Neuronal stem cell (in vitro differentiated cells): ENCODE measurements around the gene SMAD1.

Source experiments
- DNase-seq: peaks from one replicate; pipeline ENCODE4 v3.0.0-alpha.2; 2013; ENCODE audit warnings: low spot score
- H2AFZ ChIP-seq: one replicate; pipeline ENCODE4 v1.6.1; 2013; ENCODE audit warnings: mild to moderate bottlenecking, low read length, inconsistent platforms
- H2AK5ac ChIP-seq: 2 replicates; pipeline ENCODE4 v1.6.1; 2013; ENCODE audit warnings: low read depth, mild to moderate bottlenecking, inconsistent platforms, low read length, moderate library complexity, mixed read lengths
- H2BK120ac ChIP-seq: 2 replicates; pipeline ENCODE4 v1.6.1; 2013; ENCODE audit warnings: low read depth, mild to moderate bottlenecking, inconsistent platforms, low read length, moderate library complexity, mixed read lengths
- H2BK12ac ChIP-seq: one replicate; pipeline ENCODE4 v1.6.1; 2013; ENCODE audit warnings: low read length, inconsistent platforms
- H2BK15ac ChIP-seq: 2 replicates; pipeline ENCODE4 v1.6.1; 2013; ENCODE audit warnings: mild to moderate bottlenecking, low read length, inconsistent platforms, mixed read lengths
- H2BK5ac ChIP-seq: one replicate; pipeline ENCODE4 v1.6.1; 2013; ENCODE audit warnings: inconsistent platforms, mild to moderate bottlenecking, low read length, moderate library complexity
- H3K14ac ChIP-seq: one replicate; pipeline ENCODE4 v1.6.1; 2013; ENCODE audit warnings: low read length, inconsistent platforms
- H3K18ac ChIP-seq: 2 replicates; pipeline ENCODE4 v1.6.1; 2013; ENCODE audit warnings: low read length, inconsistent platforms
- H3K23ac ChIP-seq: 2 replicates; pipeline ENCODE4 v1.6.1; 2013; ENCODE audit warnings: low read depth, mild to moderate bottlenecking, mixed read lengths, low read length, inconsistent platforms; ENCODE audit not compliant: poor library complexity
- H3K27ac ChIP-seq: replicated peaks from 3 replicates; pipeline ENCODE4 v1.5.1; 2013; ENCODE audit warnings: low read length, inconsistent platforms
- H3K27me3 ChIP-seq, 3 experiments: 2 replicates each; pipeline ENCODE4 v1.6.1; 2013; ENCODE audit warnings: low read length in 3 of 3, mild to moderate bottlenecking in 2 of 3, inconsistent platforms in 1 of 3, low read depth in 1 of 3, mixed read lengths in 1 of 3, moderate library complexity in 1 of 3; ENCODE audit not compliant: control insufficient read depth in 3 of 3, insufficient read depth in 3 of 3
- H3K36me3 ChIP-seq, 2 donors: replicated peaks in 1 of 2; 2 replicates each; pipeline ENCODE4 v1.6.1; 2013; ENCODE audit warnings: low read length in 2 of 2; ENCODE audit not compliant: control insufficient read depth in 2 of 2, insufficient read depth in 2 of 2
- H3K4ac ChIP-seq: 2 replicates; pipeline ENCODE4 v1.6.1; 2013; ENCODE audit warnings: inconsistent platforms, mild to moderate bottlenecking, low read length, moderate library complexity
- H3K4me1 ChIP-seq, 2 donors: 1 replicate in 1 of 2; 2 replicates in 1 of 2; pipeline ENCODE4 v1.6.1; 2013; ENCODE audit warnings: low read length in 2 of 2, low read depth in 1 of 2; ENCODE audit not compliant: control insufficient read depth in 2 of 2, insufficient read depth in 1 of 2
- H3K4me2 ChIP-seq: one replicate; pipeline ENCODE4 v1.6.1; 2013; ENCODE audit warnings: mild to moderate bottlenecking, low read length, inconsistent platforms; ENCODE audit not compliant: insufficient read depth, poor library complexity, severe bottlenecking
- H3K4me3 ChIP-seq, 2 donors: 2 replicates each; pipeline ENCODE4 v1.5.1; 2013; ENCODE audit warnings: low read length in 2 of 2, mild to moderate bottlenecking in 2 of 2, inconsistent platforms in 1 of 2, moderate library complexity in 1 of 2
- H3K79me1 ChIP-seq: one replicate; pipeline ENCODE4 v1.6.1; 2013; ENCODE audit warnings: low read depth, mild to moderate bottlenecking, inconsistent platforms, low read length, moderate library complexity
- H3K9ac ChIP-seq: one replicate; pipeline ENCODE4 v1.6.1; 2013; ENCODE audit warnings: mild to moderate bottlenecking, low read depth, low read length, inconsistent platforms; ENCODE audit not compliant: poor library complexity
- H3K9me3 ChIP-seq, 2 donors: replicated peaks in 1 of 2; 2 replicates each; pipeline versions ENCODE3 to v1.6.1; 2013; ENCODE audit warnings: low read length in 2 of 2, mild to moderate bottlenecking in 2 of 2, inconsistent platforms in 1 of 2, low read depth in 1 of 2, mixed read lengths in 1 of 2, moderate library complexity in 1 of 2; ENCODE audit not compliant: control insufficient read depth in 2 of 2, insufficient read depth in 1 of 2
- H4K8ac ChIP-seq: one replicate; pipeline ENCODE4 v1.6.1; 2013; ENCODE audit warnings: low read depth, mild to moderate bottlenecking, inconsistent platforms, low read length, moderate library complexity
- H4K91ac ChIP-seq: one replicate; pipeline ENCODE4 v1.6.1; 2013; ENCODE audit warnings: low read length, low read depth, mild to moderate bottlenecking, inconsistent platforms; ENCODE audit not compliant: poor library complexity
- WGBS, 2 donors: extraction: QIAGEN DNeasy Blood & Tissue Kit; methylation state at CpG; one replicate each; pipeline ENCODE4 v1.1.7; 2013; ENCODE audit warnings: missing lambda C conversion rate in 2 of 2, mixed read lengths in 1 of 2; ENCODE audit not compliant: insufficient read length in 2 of 2, insufficient replicate concordance in 1 of 2; ENCODE audit errors: extremely low coverage in 2 of 2; 5-methylcytosine and 5-hydroxymethylcytosine counted together

SMAD1 gene

GRCh38 chr4:145565328-145565727, 83.7 kb downstream of the SMAD1 start:
- Histone ChIP-seq H3K14ac (no peak overlapping the region), H3K27me3 (no peaks in the 10 kb centered on the region), H3K4me3 (no peak overlapping the region), H2BK15ac (no peak overlapping the region), H4K91ac (no peak overlapping the region), H3K4ac (no peak overlapping the region), H3K36me3 (peaks cover 0 to 11% of the 10 kb centered on the region in 2 donors), H3K9me3 (peaks cover 3 to 19% of the 10 kb centered on the region in 2 donors), H3K23ac (no peak overlapping the region), H3K18ac (no peak overlapping the region), H3K4me2 (no peak overlapping the region), H2BK12ac (no peak overlapping the region), H2AFZ (no peak overlapping the region), H3K4me1 (no peaks in the 10 kb centered on the region), H2BK120ac (no peak overlapping the region), H3K79me1 (no peaks in the 10 kb centered on the region), H3K9ac (no peak overlapping the region), H2BK5ac (no peak overlapping the region), H4K8ac (no peak overlapping the region), H2AK5ac (no peak overlapping the region), H3K27ac (no peak overlapping the region)
- DNase-seq, result no peak
- WGBS, 2 donors, result no CpG with 5 or more reads among the region's 1 CpG

- H2AK5ac ChIP-seq, result peak overlapping the region; percentile 4
- no CpG with 5 or more reads among the region's 5 CpGs for WGBS, 2 donors
- peaks cover 0 to 6% of the 10 kb centered on the region in 2 donors for H3K36me3 ChIP-seq
- no peak overlapping the region for H3K18ac ChIP-seq
- peak overlapping the region; percentile 95 for H3K14ac ChIP-seq
- H2AFZ ChIP-seq, result no peak overlapping the region
- H3K4me3 ChIP-seq, result no peak overlapping the region
- no peak overlapping the region for H3K27ac ChIP-seq
- no peaks in the 10 kb centered on the region for H3K27me3 ChIP-seq
- no peak overlapping the region for H2BK5ac ChIP-seq
- H3K23ac ChIP-seq, result peak overlapping the region; percentile 71
- H3K79me1 ChIP-seq, result no peaks in the 10 kb centered on the region
- no peak overlapping the region for H2BK12ac ChIP-seq
- H4K91ac ChIP-seq, result peak overlapping the region; percentile 3
- H3K9ac ChIP-seq, result peak overlapping the region; percentile 65
- H3K4me1 ChIP-seq, result no peaks in the 10 kb centered on the region
- peak overlapping the region; percentile 87 for H4K8ac ChIP-seq
- peaks cover 3 to 19% of the 10 kb centered on the region in 2 donors for H3K9me3 ChIP-seq
- H2BK15ac ChIP-seq, result no peak overlapping the region
- DNase-seq, result no peak
- peak overlapping the region; percentile 80 for H3K4ac ChIP-seq
- H2BK120ac ChIP-seq, result no peak overlapping the region
- no peak overlapping the region for H3K4me2 ChIP-seq
Observed at GRCh38 chr4:145566086-145566708, 84.5 kb downstream of the SMAD1 start.

GRCh38 chr4:145566768-145567167, 85.1 kb downstream of the SMAD1 start:
- no peak overlapping the region for H3K27ac ChIP-seq
- no peak overlapping the region for H2BK120ac ChIP-seq
- no CpG with 5 or more reads among the region's 5 CpGs for WGBS, 2 donors
- H3K4ac ChIP-seq, result no peak overlapping the region
- no peak overlapping the region for H2BK5ac ChIP-seq
- no peak overlapping the region for H3K18ac ChIP-seq
- no peak overlapping the region for H4K8ac ChIP-seq
- H3K23ac ChIP-seq, result peak overlapping the region; percentile 71
- H3K14ac ChIP-seq, result peak overlapping the region; percentile 95
- H2BK12ac ChIP-seq, result no peak overlapping the region
- H3K79me1 ChIP-seq, result no peaks in the 10 kb centered on the region
- no peak overlapping the region for H2AFZ ChIP-seq
- DNase-seq, result no peak
- H3K9me3 ChIP-seq, result peaks cover 3 to 19% of the 10 kb centered on the region in 2 donors
- H2AK5ac ChIP-seq, result peak overlapping the region; percentile 4
- no peaks in the 10 kb centered on the region for H3K4me1 ChIP-seq
- peak overlapping the region; percentile 65 for H3K9ac ChIP-seq
- no peak overlapping the region for H3K4me3 ChIP-seq
- no peaks in the 10 kb centered on the region for H3K27me3 ChIP-seq
- no peak overlapping the region for H4K91ac ChIP-seq
- no peak overlapping the region for H3K4me2 ChIP-seq
- peaks cover 0 to under 1% of the 10 kb centered on the region in 2 donors for H3K36me3 ChIP-seq
- H2BK15ac ChIP-seq, result no peak overlapping the region

GRCh38 chr4:145567516-145567915, 85.9 kb downstream of the SMAD1 start:
- Histone ChIP-seq H3K4me3 (no peak overlapping the region), H3K27ac (no peak overlapping the region), H3K23ac (no peak overlapping the region), H2AFZ (no peak overlapping the region), H3K4me2 (no peak overlapping the region), H2BK5ac (no peak overlapping the region), H3K27me3 (no peaks in the 10 kb centered on the region), H3K36me3 (no peaks in the 10 kb centered on the region), H2AK5ac (no peak overlapping the region), H3K4me1 (no peaks in the 10 kb centered on the region), H2BK15ac (no peak overlapping the region), H2BK120ac (no peak overlapping the region), H3K18ac (no peak overlapping the region), H4K91ac (no peak overlapping the region), H3K9me3 (peaks cover 3 to 19% of the 10 kb centered on the region in 2 donors), H3K14ac (no peak overlapping the region), H2BK12ac (no peak overlapping the region), H3K4ac (no peak overlapping the region), H3K9ac (no peak overlapping the region), H4K8ac (no peak overlapping the region), H3K79me1 (no peaks in the 10 kb centered on the region)
- DNase-seq, result no peak
- no CpG with 5 or more reads among the region's 2 CpGs for WGBS, 2 donors
